AG08395 (cell line): ENCODE results near the gene IL18R1.
A peak's percentile ranks its signal among the peaks of the same experiment; 100 is the strongest.
"Not testable (repeated sequence)": the region's sequence is repeated elsewhere in the genome, so short reads cannot be mapped to it uniquely, and the experiment has no call there.

Experiments used
- DNase-seq: peaks from one replicate; pipeline ENCODE4 v3.0.0; 2012; ENCODE audit warnings: mixed read lengths, low spot score

IL18R1 gene

GRCh38 chr2:102355526-102356380 is at the start of gene IL18R1:
IL18R1 (plus strand) TSS chr2:102355796; CDS start chr2:102362661, 6,865 bp downstream.
- peak; percentile 77 for DNase-seq

- DNase-seq, result no peak
These were observed 49.5 kb upstream of the IL18R1 start for GRCh38 chr2:102306125-102306524.

- no peak for DNase-seq
These were observed 44.5 kb upstream of the IL18R1 start, which contains the start of gene IL1RL1 for GRCh38 chr2:102310964-102311640. IL1RL1 (plus strand) TSS chr2:102311563; CDS start chr2:102338265, 26,702 bp downstream.

- DNase-seq, result peak; percentile 13
These were observed 42.6 kb upstream of the IL18R1 start for GRCh38 chr2:102313025-102313424.

GRCh38 chr2:102313471-102313870 is 42.1 kb upstream of the IL18R1 start:
- DNase-seq, result no peak

- DNase-seq, result peak; percentile 2
These were observed 41.6 kb upstream of the IL18R1 start for GRCh38 chr2:102313950-102314349.

GRCh38 chr2:102315921-102316320 is 39.7 kb upstream of the IL18R1 start:
- no peak for DNase-seq

GRCh38 chr2:102317715-102318114 is 37.9 kb upstream of the IL18R1 start:
- DNase-seq, result no peak

- no peak for DNase-seq
These were observed 37.2 kb upstream of the IL18R1 start for GRCh38 chr2:102318437-102318836.

- no peak for DNase-seq
These were observed 33.5 kb upstream of the IL18R1 start for GRCh38 chr2:102321941-102322719.

GRCh38 chr2:102324914-102325313 is 30.7 kb upstream of the IL18R1 start:
- DNase-seq, result not testable (repeated sequence)

GRCh38 chr2:102331311-102331980 is 24.1 kb upstream of the IL18R1 start:
- no peak for DNase-seq

- DNase-seq, result no peak
These were observed 21.1 kb upstream of the IL18R1 start for GRCh38 chr2:102334486-102334885.

GRCh38 chr2:102335871-102336366 is 19.7 kb upstream of the IL18R1 start:
- no peak for DNase-seq

- DNase-seq, result no peak
These were observed 19.1 kb upstream of the IL18R1 start for GRCh38 chr2:102336502-102336945.

GRCh38 chr2:102337012-102337411 is 18.6 kb upstream of the IL18R1 start:
- no peak for DNase-seq

- DNase-seq, result no peak
These were observed 17.9 kb upstream of the IL18R1 start for GRCh38 chr2:102337481-102338386.

GRCh38 chr2:102340778-102341177 is 14.8 kb upstream of the IL18R1 start:
- no peak for DNase-seq

- DNase-seq, result no peak
These were observed 12.7 kb upstream of the IL18R1 start for GRCh38 chr2:102342888-102343287.

GRCh38 chr2:102344397-102344796 is 11.2 kb upstream of the IL18R1 start:
- no peak for DNase-seq
